C4-2B (cell line): Measurements from ENCODE around the gene FEM1A.

Experiments used
- CTCF ChIP-seq: fragments of 450-650 bp; conservative IDR thresholded peaks from 2 replicates; pipeline ENCODE4 v1.5.1; 2017; ENCODE audit warnings: mild to moderate bottlenecking
- ZFX ChIP-seq: fragments of 450-650 bp; IDR thresholded peaks from 2 replicates; pipeline ENCODE4 v1.6.1; 2017

DNA sequence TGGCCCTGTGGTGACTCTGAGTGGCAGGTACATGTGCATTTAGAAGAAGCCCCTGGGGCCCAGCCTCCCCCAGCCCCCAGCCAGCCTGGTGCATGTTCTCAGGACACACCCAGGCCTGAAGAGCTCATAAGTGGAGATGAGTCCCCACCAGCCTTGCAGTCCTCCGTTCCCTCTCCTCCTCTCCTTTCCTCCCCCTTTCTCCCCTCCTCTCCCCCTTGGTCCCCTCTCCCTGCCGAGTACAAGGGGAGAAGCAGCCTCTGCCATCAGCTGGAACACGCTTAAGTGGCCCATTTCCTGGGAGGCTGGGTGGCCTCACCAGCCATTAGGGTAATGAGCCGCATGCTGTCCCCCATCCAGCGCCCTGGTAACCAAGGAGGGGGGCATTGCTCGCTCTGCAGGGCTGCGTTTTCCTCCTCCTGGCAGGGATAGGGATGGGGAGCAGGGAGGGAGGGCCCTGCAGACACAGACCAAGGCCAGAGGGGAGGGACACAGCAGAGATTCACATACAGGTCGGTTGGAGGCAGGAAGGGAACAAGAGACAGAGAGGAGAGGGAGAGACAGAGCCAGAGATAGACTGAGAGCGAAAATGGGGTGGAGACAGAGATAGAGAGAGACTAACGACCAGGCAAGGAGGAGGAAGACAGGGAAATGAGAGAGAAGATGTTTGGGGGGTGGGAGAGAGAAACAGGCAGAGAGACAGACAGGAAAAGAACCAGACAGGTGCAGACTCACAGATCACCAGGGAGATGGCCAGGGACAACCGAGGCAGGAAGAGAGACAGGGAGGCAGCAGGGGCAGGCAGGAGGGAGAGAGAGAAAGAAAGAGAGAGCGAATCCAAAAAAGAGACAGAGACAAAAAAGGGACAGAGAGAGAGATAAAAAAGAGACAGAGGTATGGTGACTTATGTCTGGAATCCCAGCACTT, 48.5 kb upstream of the FEM1A start:
- TF ChIP-seq CTCF (no peak), ZFX (no peak)
